Hepatocyte (in vitro differentiated cells): ENCODE data around the gene CHST13.

Experiments used
- CTCF ChIP-seq: fragments of 200-600 bp; sonication (generic); IDR thresholded peaks from 2 replicates; pipeline ENCODE4 v1.5.1; 2016; ENCODE audit warnings: antibody characterized with exemption, mild to moderate bottlenecking; ENCODE audit not compliant: poor library complexity
- EZH2 ChIP-seq: fragments of 200-600 bp; sonication (generic); IDR thresholded peaks from 2 replicates; pipeline ENCODE4 v1.6.1; 2016; ENCODE audit warnings: antibody characterized with exemption, mild to moderate bottlenecking, borderline replicate concordance
- EZH2phosphoT487 ChIP-seq: fragments of 200-600 bp; sonication (generic); IDR thresholded peaks from one replicate; pipeline ENCODE4 v1.6.1; 2018; ENCODE audit warnings: antibody characterized with exemption, mild to moderate bottlenecking, low read depth, moderate library complexity; ENCODE audit not compliant: unreplicated experiment, severe bottlenecking

GRCh38 chr3:126480206-126480605 lies 43.7 kb upstream of the CHST13 start:
- TF ChIP-seq CTCF (no peak), EZH2 (no peak), EZH2phosphoT487 (no peak)
